Peyer's patch (tissue), 4 donors: ENCODE measurements around the gene FGD5. TPM values are rescaled to one million over a fixed set of nuclear protein-coding genes. Genes with fewer than 3 reads are reported as not detected.
A peak's percentile ranks its signal among the peaks of the same experiment; 100 is the strongest.

Experiments used
- DNase-seq, 3 donors: peaks; one replicate each; pipeline ENCODE4 v3.0.0-alpha.2; 2017 to 2019
- H3K27ac ChIP-seq, 4 donors: fragments of 200-600 bp; sonication (generic); one replicate each; pipeline ENCODE4 v1.5.1; 2016 to 2019
- H3K27me3 ChIP-seq, 2 donors: fragments of 200-600 bp; sonication (generic); one replicate each; pipeline ENCODE4 v1.5.1; 2019
- H3K36me3 ChIP-seq, 3 donors: fragments of 200-600 bp; sonication (generic); one replicate each; pipeline ENCODE4 v1.5.1; 2016 to 2019
- H3K4me1 ChIP-seq, 4 donors: fragments of 200-600 bp; sonication (generic); one replicate each; pipeline ENCODE4 v1.5.1; 2016 to 2019
- H3K4me3 ChIP-seq, 4 donors: fragments of 200-600 bp; sonication (generic); 1 replicate in 3 of 4; 2 replicates in 1 of 4; pipeline ENCODE4 v1.5.1; 2016 to 2019; ENCODE audit warnings: mild to moderate bottlenecking in 1 of 4
- H3K9me3 ChIP-seq, 4 donors: fragments of 200-600 bp; sonication (generic); one replicate each; pipeline ENCODE4 v1.5.1; 2016 to 2019; ENCODE audit warnings: mild to moderate bottlenecking in 1 of 4
- CTCF ChIP-seq, 6 experiments: fragments of 450-650 bp in 4 of 6; fragments of 200-600 bp in 2 of 6; sonication (generic) in 1 of 6; IDR thresholded peaks; one replicate each; pipeline ENCODE4 v1.5.1; 2017 to 2019; ENCODE audit warnings: antibody characterized with exemption in 6 of 6, mild to moderate bottlenecking in 3 of 6, moderate library complexity in 1 of 6
- POLR2A ChIP-seq, 2 donors: fragments of 450-650 bp; IDR thresholded peaks; one replicate each; pipeline ENCODE4 v1.5.1; 2017; ENCODE audit warnings: antibody characterized with exemption in 2 of 2, mild to moderate bottlenecking in 2 of 2, moderate library complexity in 2 of 2
- total RNA-seq, 4 donors: library from RNA; depleted of rRNA; stranded (reverse); fragments of >200 nt; gene quantifications; one replicate each; pipeline ENCODE4 v1.1.0, GENCODE V29; 2016

Gene FGD5
- total RNA-seq, 4 donors from 2014 or later: 8.6 to 65.2 (median 18.1) TPM

GRCh38 chr3:14803981-14804834 is 14.6 kb upstream of the FGD5 start:
- peak overlapping the region in 3 of 4 donors; percentile 67 to 90 (median 85) for H3K27ac ChIP-seq
- H3K4me3 ChIP-seq: no peak overlapping the region
- peak in 1 of 3 donors; percentile 56 for DNase-seq
- H3K4me1 ChIP-seq: peaks cover 0 to 35% (median 10%) of the 10 kb centered on the region in 4 donors
- no peaks in the 10 kb centered on the region for H3K36me3 ChIP-seq
- H3K27me3 ChIP-seq: no peaks in the 10 kb centered on the region
- H3K9me3 ChIP-seq: no peaks in the 10 kb centered on the region
- TF ChIP-seq CTCF (IDR thresholded peaks at IDR 0.05) (no peak), POLR2A (IDR thresholded peaks at IDR 0.05) (no peak)

- H3K27me3 ChIP-seq: no peaks in the 10 kb centered on the region
- H3K4me1 ChIP-seq: peaks cover 0 to 41% (median 10%) of the 10 kb centered on the region in 4 donors
- peak overlapping the region in 1 of 4 donors; percentile 90 for H3K27ac ChIP-seq
- peak in 1 of 3 donors; percentile 42 for DNase-seq
- TF ChIP-seq CTCF (IDR thresholded peaks at IDR 0.05): no peak
- TF ChIP-seq POLR2A (IDR thresholded peaks at IDR 0.05): no peak
- H3K9me3 ChIP-seq: no peaks in the 10 kb centered on the region
- H3K36me3 ChIP-seq: no peaks in the 10 kb centered on the region
- no peak overlapping the region for H3K4me3 ChIP-seq
Observed at GRCh38 chr3:14804835-14805780, 13.7 kb upstream of the FGD5 start.

GRCh38 chr3:14805961-14806537 is 12.7 kb upstream of the FGD5 start:
- Histone ChIP-seq H3K4me1 (peaks cover 0 to 42% (median 10%) of the 10 kb centered on the region in 4 donors), H3K4me3 (no peak overlapping the region), H3K9me3 (no peaks in the 10 kb centered on the region), H3K27me3 (no peaks in the 10 kb centered on the region), H3K27ac (no peak overlapping the region), H3K36me3 (no peaks in the 10 kb centered on the region)
- no peak for DNase-seq
- no peak for TF ChIP-seq CTCF (IDR thresholded peaks at IDR 0.05)
- no peak for TF ChIP-seq POLR2A (IDR thresholded peaks at IDR 0.05)

- Histone ChIP-seq H3K27me3 (no peaks in the 10 kb centered on the region), H3K4me1 (peaks cover 0 to 39% (median 9%) of the 10 kb centered on the region in 4 donors), H3K36me3 (no peaks in the 10 kb centered on the region), H3K9me3 (no peaks in the 10 kb centered on the region), H3K4me3 (no peak overlapping the region), H3K27ac (no peak overlapping the region)
- TF ChIP-seq CTCF (IDR thresholded peaks at IDR 0.05) (no peak), POLR2A (IDR thresholded peaks at IDR 0.05) (no peak)
- DNase-seq: no peak
Observed at GRCh38 chr3:14806641-14807263, 12.0 kb upstream of the FGD5 start.

- TF ChIP-seq POLR2A (IDR thresholded peaks at IDR 0.05): no peak
- TF ChIP-seq CTCF (IDR thresholded peaks at IDR 0.05): no peak
- H3K27ac ChIP-seq: no peak overlapping the region
- no peaks in the 10 kb centered on the region for H3K9me3 ChIP-seq
- no peaks in the 10 kb centered on the region for H3K27me3 ChIP-seq
- H3K4me1 ChIP-seq: peaks cover 0 to 28% (median 4%) of the 10 kb centered on the region in 4 donors
- no peak for DNase-seq
- H3K4me3 ChIP-seq: no peak overlapping the region
- H3K36me3 ChIP-seq: no peaks in the 10 kb centered on the region
Observed at GRCh38 chr3:14808025-14808424, 10.7 kb upstream of the FGD5 start.
